ENCODE data around the gene GALNTL6.

GRCh38 chr4:171843456-171843855, 30.3 kb downstream of the GALNTL6 start:
- TF ChIP-seq CTCF (IDR thresholded peaks at IDR 0.05) (no peak), POLR2A (IDR thresholded peaks at IDR 0.05) (no peak)

Measured in lower leg skin (tissue), 3 donors.